Stimulated activated CD8-positive, alpha-beta memory T cell treated with anti-CD3 and anti-CD28 coated beads, Interleukin-15, amount 100 ng/mL, for 1 hour (primary cell): ENCODE measurements around the gene GALNT16.
"Not testable (repeated sequence)": the region's sequence is repeated elsewhere in the genome, so short reads cannot be mapped to it uniquely, and the experiment has no call there.

ENCODE experiments used
- DNase-seq: peaks from one replicate; pipeline ENCODE4 v3.0.0-alpha.2; 2020; ENCODE audit warnings: low read depth

The GALNT16 gene

DNA sequence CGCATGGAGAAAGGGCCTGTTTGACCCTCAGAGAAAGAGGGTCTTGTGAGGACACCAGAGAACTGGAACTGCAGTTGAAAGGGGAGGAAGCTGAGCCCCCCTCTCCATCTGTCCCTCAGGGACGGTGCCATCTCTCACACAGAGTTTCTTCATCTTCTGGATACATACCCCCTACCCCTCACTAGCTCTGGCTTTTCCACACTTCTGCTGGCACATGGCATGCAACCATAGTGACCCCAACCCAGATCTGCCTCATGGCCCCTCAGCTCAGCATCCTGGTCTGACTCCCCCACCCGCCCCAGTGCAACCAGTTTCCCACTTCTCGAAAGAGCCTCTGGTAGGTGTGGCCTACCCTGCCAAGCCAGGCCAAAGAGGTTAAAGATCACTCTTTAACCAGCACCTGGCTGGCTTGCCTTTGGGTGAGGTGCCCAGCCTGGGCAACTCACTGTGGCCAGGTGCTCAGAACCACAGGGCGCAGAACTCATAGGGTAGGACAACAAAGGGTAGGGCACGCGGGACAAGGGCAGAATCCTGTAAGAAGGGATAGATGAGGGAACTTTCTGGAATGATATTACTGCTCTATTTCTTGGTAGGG lies 25.8 kb downstream of the GALNT16 start:
- DNase-seq = no peak

DNA sequence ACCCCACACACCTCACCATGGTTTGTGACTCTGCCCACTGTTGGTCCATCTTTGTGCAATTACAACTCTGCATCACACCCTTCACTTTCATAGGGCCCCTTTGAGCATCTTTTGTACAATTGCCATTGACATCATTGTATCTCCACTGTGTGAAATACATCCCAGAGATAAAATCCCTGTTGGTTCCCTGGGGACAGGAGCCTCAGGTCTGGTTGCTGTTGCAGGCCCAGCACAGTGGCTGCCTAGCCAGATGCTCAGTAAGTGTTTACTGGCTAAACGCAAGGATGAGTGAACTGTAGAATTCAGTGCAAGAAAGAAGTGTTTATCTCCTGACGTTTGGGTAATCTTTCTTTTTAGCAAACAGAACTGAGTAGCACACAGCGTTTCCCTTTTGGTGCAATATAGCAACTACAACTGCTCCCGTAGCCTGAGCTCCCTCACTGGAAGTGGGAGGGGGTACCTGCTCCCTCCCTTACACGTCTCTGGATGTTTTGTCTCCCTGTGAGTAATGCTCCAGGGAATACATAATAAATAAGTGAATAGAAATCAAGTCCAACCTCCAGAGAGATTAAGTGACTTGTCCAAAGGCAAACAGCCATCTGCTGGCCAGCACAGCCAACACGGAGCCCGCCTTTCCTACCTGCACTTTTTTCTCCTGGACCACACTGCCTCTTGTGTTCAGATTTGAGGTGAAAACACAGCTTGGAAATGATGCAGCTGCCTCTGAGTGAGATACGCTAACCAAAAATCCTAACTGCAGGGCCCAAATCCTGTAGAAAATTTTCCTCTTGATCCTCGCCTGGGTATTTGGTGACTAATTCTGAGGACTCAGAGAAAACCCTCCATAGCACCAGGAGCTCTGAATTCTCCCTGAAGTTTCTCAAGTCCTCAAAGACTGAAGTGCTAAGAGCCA lies 27.4 kb downstream of the GALNT16 start:
- DNase-seq = no peak

- DNase-seq = no peak
Measured at GRCh38 chr14:69288011-69288771, 28.2 kb downstream of the GALNT16 start.

- DNase-seq = no peak
Measured at GRCh38 chr14:69288956-69289705, 29.2 kb downstream of the GALNT16 start.

DNA sequence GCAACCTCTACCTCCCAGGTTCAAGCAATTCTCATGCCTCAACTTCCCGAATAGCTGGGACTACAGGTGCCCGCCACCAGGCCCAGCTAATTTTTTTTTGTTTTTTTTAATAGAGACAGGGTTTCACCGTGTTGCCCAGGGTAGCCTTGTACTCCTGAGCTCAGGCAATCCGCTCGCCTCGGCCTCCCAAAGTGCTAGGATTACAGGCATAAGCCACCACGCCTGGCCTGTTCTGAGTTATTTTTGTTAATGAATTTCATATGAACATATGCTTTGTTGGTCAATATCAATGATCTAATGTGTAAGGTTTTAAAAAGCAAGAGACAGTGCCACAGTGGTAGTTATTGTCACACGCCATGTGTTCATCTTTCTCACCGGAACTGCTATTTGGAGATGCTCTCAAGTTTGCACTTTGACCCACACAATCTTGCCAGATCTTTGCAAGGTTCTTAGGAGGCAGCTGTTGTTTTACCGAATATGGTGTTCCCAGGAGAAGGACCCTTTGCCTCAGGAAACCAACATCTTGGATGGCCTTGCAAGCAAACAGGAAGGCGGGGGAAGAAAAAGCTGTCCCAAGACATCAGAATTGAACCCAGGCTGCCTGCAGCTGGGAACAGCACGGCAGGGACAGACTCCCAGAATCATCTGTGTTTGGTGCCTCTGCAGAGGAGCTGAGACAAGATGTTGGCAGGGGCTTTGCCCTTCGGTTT lies 30.0 kb downstream of the GALNT16 start:
- no peak for DNase-seq

DNA sequence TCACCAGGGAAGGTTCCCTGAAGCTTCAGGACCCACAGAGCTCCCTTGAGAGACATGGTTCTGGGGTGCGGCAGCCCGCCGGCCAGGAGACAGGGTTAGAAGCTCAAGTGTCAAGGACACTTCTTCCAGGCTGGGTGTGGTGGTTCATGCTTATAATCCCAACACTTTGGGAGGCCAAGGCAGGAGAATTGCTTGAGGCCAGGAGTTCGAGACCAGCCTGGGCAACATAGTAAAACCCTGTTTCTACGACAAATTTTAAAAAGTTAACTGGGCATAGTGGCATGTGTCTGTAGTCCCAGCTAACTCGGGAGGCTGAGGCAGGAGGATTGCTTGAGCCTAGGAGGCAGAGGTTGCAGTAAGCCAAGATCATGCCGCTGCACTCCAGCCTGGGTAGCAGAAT lies 30.9 kb downstream of the GALNT16 start:
- not testable (repeated sequence) for DNase-seq

DNA sequence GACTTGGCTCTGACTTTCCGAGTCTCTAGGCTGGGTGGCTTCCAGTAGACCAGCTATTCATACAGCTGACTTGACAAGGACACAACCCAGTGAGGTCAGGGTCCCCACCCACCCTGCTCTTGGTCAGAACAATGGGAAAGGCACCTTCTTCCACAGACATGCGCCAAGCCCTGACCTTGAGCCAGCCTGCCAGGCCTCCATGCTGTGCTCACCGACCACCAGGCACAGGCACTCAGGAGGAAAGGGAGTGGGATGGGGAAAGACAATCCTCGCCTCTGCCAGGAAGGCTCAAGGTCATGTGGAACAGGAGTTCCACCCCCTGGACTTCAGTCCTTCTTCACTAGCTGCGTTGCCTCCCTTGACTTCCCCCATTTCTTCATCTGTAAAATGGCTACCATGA lies 31.4 kb downstream of the GALNT16 start:
- DNase-seq = no peak

DNA sequence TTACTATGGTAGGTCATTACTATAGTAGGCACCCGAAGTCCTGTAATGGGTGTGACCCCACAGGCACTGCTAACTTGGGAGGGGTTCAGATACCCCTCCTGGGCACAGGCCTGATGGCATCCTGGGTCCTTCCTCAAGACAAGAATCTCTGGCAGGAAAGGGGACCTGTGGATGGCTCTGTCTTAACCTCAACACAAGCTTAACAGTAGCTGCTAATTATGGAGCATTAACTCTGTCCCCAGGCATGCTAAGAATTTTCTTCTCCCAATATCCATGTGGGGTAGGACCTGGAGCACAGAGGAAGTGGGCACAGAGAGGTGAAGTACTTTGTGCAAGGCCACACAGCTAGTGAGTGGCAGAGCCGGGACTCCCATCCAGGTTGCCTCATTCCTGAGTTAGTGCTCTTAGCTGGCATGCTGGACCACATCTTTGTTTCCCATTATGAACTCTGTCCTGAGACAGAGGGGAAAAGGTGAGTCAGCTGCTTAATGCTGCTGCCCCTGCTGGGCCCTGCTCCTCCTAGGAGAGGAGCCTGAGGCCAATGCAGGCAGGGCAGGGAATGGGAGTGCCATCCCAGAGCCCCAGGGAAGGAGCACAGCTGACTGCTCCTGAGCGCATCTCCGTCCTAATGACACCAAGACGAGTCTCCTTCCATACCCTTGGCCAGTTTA lies 32.1 kb downstream of the GALNT16 start:
- no peak for DNase-seq

DNA sequence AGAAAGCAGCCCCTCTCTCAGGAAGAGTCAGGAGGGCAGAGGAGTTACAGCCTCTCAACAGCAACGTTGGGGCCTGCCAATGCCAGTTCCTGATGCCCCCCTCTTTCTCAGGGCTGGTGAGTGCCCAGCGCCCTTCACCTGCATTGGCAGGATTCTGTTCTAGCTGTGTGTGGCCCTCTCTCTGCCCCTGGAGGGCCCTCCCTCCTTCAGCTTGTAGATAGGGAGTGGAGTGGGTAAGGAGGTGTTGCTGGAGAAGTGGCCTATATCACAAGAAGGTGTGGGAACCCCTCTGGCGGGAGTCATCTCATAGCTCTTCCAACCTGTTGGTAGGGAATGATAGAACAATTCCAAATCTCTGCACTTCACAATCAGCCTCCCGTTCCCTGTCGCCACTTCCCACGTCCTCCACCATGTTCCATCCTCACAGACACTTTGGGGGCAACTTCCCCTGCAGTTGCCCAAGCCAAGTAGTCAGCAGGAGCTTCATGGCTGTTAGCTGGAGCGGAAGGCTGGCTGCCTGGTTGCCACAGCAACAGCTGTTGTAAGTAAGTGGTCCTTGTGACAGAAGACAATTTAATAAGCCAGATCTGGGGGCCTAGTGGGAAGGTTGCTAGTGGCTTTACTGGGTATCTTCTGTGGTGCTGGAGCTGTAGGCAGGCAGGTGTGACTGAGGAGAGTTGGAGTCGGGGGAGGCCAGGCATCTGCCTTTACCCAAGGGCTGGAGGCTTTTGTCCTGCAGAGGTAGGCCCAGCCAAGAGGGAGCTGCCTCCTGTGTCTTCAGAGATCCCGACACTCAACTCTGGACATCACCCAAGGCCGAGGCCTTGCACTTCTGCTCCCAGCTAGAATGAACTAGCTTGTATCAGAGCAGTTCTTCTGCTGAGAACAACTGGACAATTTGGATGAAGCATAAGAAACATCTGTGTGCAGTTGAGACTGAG lies 38.4 kb downstream of the GALNT16 start:
- no peak for DNase-seq

- no peak for DNase-seq
Measured at GRCh38 chr14:69299286-69300035, 39.5 kb downstream of the GALNT16 start.

- DNase-seq = no peak
Measured at GRCh38 chr14:69300601-69301221, 40.8 kb downstream of the GALNT16 start.

- DNase-seq = no peak
Measured at GRCh38 chr14:69303086-69303485, 43.1 kb downstream of the GALNT16 start.

GRCh38 chr14:69312608-69313007 lies 52.6 kb downstream of the GALNT16 start:
- DNase-seq = no peak

DNA sequence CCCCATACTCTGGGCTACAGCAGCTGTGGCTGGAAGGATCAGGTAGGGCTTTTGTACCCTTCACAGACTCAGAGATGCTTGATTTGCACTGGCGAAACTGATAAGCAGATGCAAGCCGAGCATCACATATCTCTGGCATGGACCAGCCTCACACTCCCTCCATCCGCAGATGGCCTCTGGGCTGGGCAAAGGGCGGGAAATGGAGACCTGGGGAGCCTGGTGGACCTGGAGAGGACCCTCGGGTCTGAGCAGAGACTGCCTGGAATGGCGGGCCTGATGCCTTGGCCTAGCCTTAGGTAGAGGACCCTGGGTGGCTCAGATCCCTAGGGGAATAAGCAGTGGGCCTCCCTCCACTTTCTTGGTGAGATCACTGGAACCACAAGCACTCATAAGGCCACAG lies 53.2 kb downstream of the GALNT16 start:
- DNase-seq = no peak

DNA sequence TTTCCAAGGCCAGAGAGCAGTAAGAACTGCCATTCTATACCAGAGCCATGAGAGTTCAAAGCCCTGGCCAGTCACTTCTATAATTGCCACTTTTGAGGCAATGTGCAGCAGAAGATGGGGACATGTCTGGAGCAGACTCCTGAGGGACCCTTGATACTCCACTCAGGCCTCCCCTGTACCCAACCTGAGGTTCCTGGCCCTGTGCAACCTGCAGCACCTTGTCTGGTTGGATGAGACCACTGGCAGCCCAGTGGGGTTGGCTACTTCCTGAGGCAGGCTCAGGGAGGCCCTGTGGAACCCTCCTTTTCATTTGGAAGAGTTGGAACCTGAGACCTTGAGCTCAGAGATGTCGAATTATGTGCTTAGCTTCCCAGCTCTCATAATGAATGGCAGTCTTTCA lies 54.4 kb downstream of the GALNT16 start:
- no peak for DNase-seq

GRCh38 chr14:69315301-69315700 lies 55.3 kb downstream of the GALNT16 start:
- no peak for DNase-seq

DNA sequence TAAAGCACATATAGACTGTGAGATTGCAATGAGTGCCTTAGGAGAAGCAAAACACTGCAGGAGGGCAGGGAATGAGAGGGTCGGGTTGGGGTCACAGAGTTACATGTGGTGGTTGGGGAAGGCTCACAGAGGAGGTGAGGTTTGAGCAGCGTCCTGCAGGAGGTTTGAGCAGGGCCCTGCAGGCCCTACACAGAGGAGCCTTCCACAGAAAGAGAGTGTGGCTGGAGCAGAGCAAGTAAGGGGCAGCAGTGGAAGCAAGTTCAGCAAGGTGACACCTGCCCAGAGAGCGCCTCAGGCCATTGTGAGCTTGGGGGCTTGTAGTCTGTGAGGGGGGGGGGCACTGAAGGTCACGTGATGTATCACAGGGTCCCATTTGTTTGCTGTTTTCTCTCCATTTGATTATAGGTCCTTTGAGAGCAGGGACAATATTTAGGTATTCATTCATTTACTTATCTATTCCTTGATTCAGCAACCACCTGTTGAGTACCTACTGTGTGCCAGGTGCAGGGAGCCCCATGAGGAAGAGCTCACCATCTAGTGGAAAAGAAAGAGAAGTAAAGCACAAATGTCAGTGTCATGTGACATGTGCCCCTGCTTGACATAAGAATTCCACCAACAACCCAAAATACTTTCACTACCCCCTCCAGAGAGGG lies 56.6 kb downstream of the GALNT16 start:
- DNase-seq = no peak
